GM08714 (cell line): ENCODE measurements around the gene CDKL1.

Source experiments
- H3K4me3 ChIP-seq: fragments of 200-500 bp; sonication (Bioruptor generic); 2 replicates; pipeline ENCODE4 v1.5.1; 2014; ENCODE audit warnings: mild to moderate bottlenecking, low read length, inconsistent platforms
- ZNF274 ChIP-seq: IDR thresholded peaks from 2 replicates; pipeline ENCODE4 v1.6.1; 2012; ENCODE audit warnings: mild to moderate bottlenecking, low read depth, low read length

Gene CDKL1

GRCh38 chr14:50396631-50397389, at the start of gene CDKL1:
Gene CDKL1, minus strand, starts transcription at chr14:50396881. Its CDS starts 1,013 bp downstream, at chr14:50395868.
- TF ChIP-seq ZNF274, result no peak
- peak within 1 kb of the TSS; percentile 75 for H3K4me3 ChIP-seq

- TF ChIP-seq ZNF274, result no peak
- no peak overlapping the region for H3K4me3 ChIP-seq
Observed at GRCh38 chr14:50434528-50434927, 37.8 kb upstream of the CDKL1 start.

- TF ChIP-seq ZNF274, result no peak
- no peak overlapping the region for H3K4me3 ChIP-seq
Observed at GRCh38 chr14:50432131-50432530, 35.5 kb upstream of the CDKL1 start.

- no peak for TF ChIP-seq ZNF274
- H3K4me3 ChIP-seq, result no peak overlapping the region
Observed at GRCh38 chr14:50425816-50426215, 29.1 kb upstream of the CDKL1 start.

GRCh38 chr14:50425105-50425504, 28.4 kb upstream of the CDKL1 start:
- no peak overlapping the region for H3K4me3 ChIP-seq
- no peak for TF ChIP-seq ZNF274

GRCh38 chr14:50423529-50423928, 26.8 kb upstream of the CDKL1 start:
- no peak overlapping the region for H3K4me3 ChIP-seq
- no peak for TF ChIP-seq ZNF274

- TF ChIP-seq ZNF274, result no peak
Observed at GRCh38 chr14:50421499-50421898, 24.8 kb upstream of the CDKL1 start.

GRCh38 chr14:50417853-50418252, 21.2 kb upstream of the CDKL1 start:
- no peak overlapping the region for H3K4me3 ChIP-seq
- no peak for TF ChIP-seq ZNF274

More at GRCh38 chr14:50421499-50421898, 24.8 kb upstream of the CDKL1 start:
- no peak overlapping the region for H3K4me3 ChIP-seq

GRCh38 chr14:50410921-50411320, 14.2 kb upstream of the CDKL1 start:
- no peak for TF ChIP-seq ZNF274

GRCh38 chr14:50410071-50410470, 13.4 kb upstream of the CDKL1 start:
- H3K4me3 ChIP-seq, result no peak overlapping the region
- TF ChIP-seq ZNF274, result no peak

More at GRCh38 chr14:50410921-50411320, 14.2 kb upstream of the CDKL1 start:
- no peak overlapping the region for H3K4me3 ChIP-seq

GRCh38 chr14:50407111-50407812, 10.6 kb upstream of the CDKL1 start:
- no peak overlapping the region for H3K4me3 ChIP-seq
- TF ChIP-seq ZNF274, result no peak

- no peak overlapping the region for H3K4me3 ChIP-seq
- TF ChIP-seq ZNF274, result no peak
Observed at GRCh38 chr14:50403419-50403818, 6.7 kb upstream of the CDKL1 start.

GRCh38 chr14:50402965-50403364, 6.3 kb upstream of the CDKL1 start:
- no peak overlapping the region for H3K4me3 ChIP-seq
- TF ChIP-seq ZNF274, result no peak

- TF ChIP-seq ZNF274, result no peak
- H3K4me3 ChIP-seq, result no peak overlapping the region
Observed at GRCh38 chr14:50400461-50400860, 3.8 kb upstream of the CDKL1 start.
